ENCODE data around the gene PHLPP1.
"Not testable (repeated sequence)": the region's sequence is repeated elsewhere in the genome, so short reads cannot be mapped to it uniquely, and the experiment has no call there.

PHLPP1 gene

GRCh38 chr18:62902776-62903175 is 187.4 kb downstream of the PHLPP1 start:
- TF ChIP-seq CTCF (IDR thresholded peaks at IDR 0.05; ENCODE audit: borderline replicate concordance, control extremely low read depth, extremely low read depth, insufficient read depth, missing control alignments), result no peak
- in situ Hi-C loops (cut with MboI; ENCODE audit: low sequenced_read_pairs, unreplicated experiment), result no loop called here
- DNase-seq (ENCODE audit: low spot score), result no peak

- TF ChIP-seq CTCF (IDR thresholded peaks at IDR 0.05; ENCODE audit: borderline replicate concordance, control extremely low read depth, extremely low read depth, insufficient read depth, missing control alignments), result no peak
- in situ Hi-C loops (cut with MboI; ENCODE audit: low sequenced_read_pairs, unreplicated experiment), result no loop called here
- no peak for DNase-seq (ENCODE audit: low spot score)
Measured at GRCh38 chr18:62904396-62905285, 189.3 kb downstream of the PHLPP1 start.

- TF ChIP-seq CTCF (IDR thresholded peaks at IDR 0.05; ENCODE audit: borderline replicate concordance, control extremely low read depth, extremely low read depth, insufficient read depth, missing control alignments), result no peak
- no peak for DNase-seq (ENCODE audit: low spot score)
- in situ Hi-C loops (cut with MboI; ENCODE audit: low sequenced_read_pairs, unreplicated experiment), result no loop called here
Measured at GRCh38 chr18:62912885-62913284, 197.5 kb downstream of the PHLPP1 start.

GRCh38 chr18:62913824-62914223 is 198.5 kb downstream of the PHLPP1 start:
- in situ Hi-C loops (cut with MboI; ENCODE audit: low sequenced_read_pairs, unreplicated experiment); DNase-seq (ENCODE audit: low spot score): not testable (repeated sequence)

- TF ChIP-seq CTCF (IDR thresholded peaks at IDR 0.05; ENCODE audit: borderline replicate concordance, control extremely low read depth, extremely low read depth, insufficient read depth, missing control alignments), result no peak
- in situ Hi-C loops (cut with MboI; ENCODE audit: low sequenced_read_pairs, unreplicated experiment), result no loop called here
Measured at GRCh38 chr18:62914871-62915392, 199.6 kb downstream of the PHLPP1 start.

GRCh38 chr18:62918361-62918760 is 203.0 kb downstream of the PHLPP1 start:
- in situ Hi-C loops (cut with MboI; ENCODE audit: low sequenced_read_pairs, unreplicated experiment), result no loop called here
- DNase-seq (ENCODE audit: low spot score), result no peak
- no peak for TF ChIP-seq CTCF (IDR thresholded peaks at IDR 0.05; ENCODE audit: borderline replicate concordance, control extremely low read depth, extremely low read depth, insufficient read depth, missing control alignments)

More at GRCh38 chr18:62914871-62915392, 199.6 kb downstream of the PHLPP1 start:
- DNase-seq (ENCODE audit: low spot score), result no peak

Data from GM13976 (cell line).